ENCODE data around the gene GABRP. TPM values are rescaled to one million over a fixed set of nuclear protein-coding genes. Genes with fewer than 3 reads are reported as not detected.

Gene GABRP
- total RNA-seq, 4 donors from 2014 or later = 3.0 to 40.8 (median 19.3) TPM

GRCh38 chr5:170740551-170741205 lies 42.8 kb upstream of the GABRP start:
- 69 to 89% methylated on average over 3 of the region's 3 CpGs for WGBS, 2 donors
- TF ChIP-seq CTCF (IDR thresholded peaks at IDR 0.05) (no peak), POLR2A (IDR thresholded peaks at IDR 0.05) (no peak)
- DNase-seq (ENCODE audit: low spot score in 2 of 2) = no peak
- intact Hi-C loops (cut with DNase I; ENCODE audit: low total_unique reads) = no loop called here
- no peak overlapping the region for H3K4me3 ChIP-seq (ENCODE audit: low read depth, poor library complexity, severe bottlenecking)

- TF ChIP-seq POLR2A (IDR thresholded peaks at IDR 0.05) = no peak
- TF ChIP-seq CTCF (IDR thresholded peaks at IDR 0.05) = no peak
- DNase-seq (ENCODE audit: low spot score in 2 of 2) = no peak
- 78 to 80% methylated on average over 8 of the region's 8 CpGs for WGBS, 2 donors
- intact Hi-C loops (cut with DNase I; ENCODE audit: low total_unique reads) = no loop called here
- no peak overlapping the region for H3K4me3 ChIP-seq (ENCODE audit: low read depth, poor library complexity, severe bottlenecking)
These were observed 41.7 kb upstream of the GABRP start for GRCh38 chr5:170741801-170742200.

- no peak for DNase-seq (ENCODE audit: low spot score in 2 of 2)
- H3K4me3 ChIP-seq (ENCODE audit: low read depth, poor library complexity, severe bottlenecking) = no peak overlapping the region
- intact Hi-C loops (cut with DNase I; ENCODE audit: low total_unique reads) = no loop called here
- TF ChIP-seq CTCF (IDR thresholded peaks at IDR 0.05) = no peak
- no peak for TF ChIP-seq POLR2A (IDR thresholded peaks at IDR 0.05)
- WGBS, 2 donors = 18 to 27% methylated on average over 11 to 12 of the region's 12 CpGs
These were observed 39.7 kb upstream of the GABRP start for GRCh38 chr5:170743876-170744212.

GRCh38 chr5:170745481-170746071 lies 37.9 kb upstream of the GABRP start:
- 11 to 20% methylated on average over 9 to 12 of the region's 12 CpGs for WGBS, 2 donors
- DNase-seq (ENCODE audit: low spot score in 2 of 2) = no peak
- H3K4me3 ChIP-seq (ENCODE audit: low read depth, poor library complexity, severe bottlenecking) = no peak overlapping the region
- intact Hi-C loops (cut with DNase I; ENCODE audit: low total_unique reads) = no loop called here
- no peak for TF ChIP-seq POLR2A (IDR thresholded peaks at IDR 0.05)
- no peak for TF ChIP-seq CTCF (IDR thresholded peaks at IDR 0.05)

- DNase-seq (ENCODE audit: low spot score in 2 of 2) = no peak
- no peak overlapping the region for H3K4me3 ChIP-seq (ENCODE audit: low read depth, poor library complexity, severe bottlenecking)
These were observed 37.2 kb upstream of the GABRP start for GRCh38 chr5:170746075-170746960.

More at GRCh38 chr5:170746075-170746960, 37.2 kb upstream of the GABRP start:
- TF ChIP-seq CTCF (IDR thresholded peaks at IDR 0.05) (no peak), POLR2A (IDR thresholded peaks at IDR 0.05) (no peak)
- WGBS, 2 donors = 57 to 60% methylated on average over 14 of the region's 14 CpGs
- intact Hi-C loops (cut with DNase I; ENCODE audit: low total_unique reads) = no loop called here
